Measurements from ENCODE around the gene NRXN2. TPM values are rescaled to one million over a fixed set of nuclear protein-coding genes. Genes with fewer than 3 reads are reported as not detected.

NRXN2 gene
- total RNA-seq, 1 experiment from 2014 or later: not detected

- no peak for DNase-seq (ENCODE audit: low spot score)
These were observed 131.5 kb downstream of the NRXN2 start for GRCh38 chr11:64591257-64592233.

- DNase-seq (ENCODE audit: low spot score): no peak
These were observed 132.2 kb downstream of the NRXN2 start, which contains the start of gene SLC22A12 for GRCh38 chr11:64590763-64591221. TSS of gene SLC22A12 (plus strand) at chr11:64591220. CDS start at chr11:64591557, 337 bp downstream.

GRCh38 chr11:64588701-64589100 is 134.3 kb downstream of the NRXN2 start:
- DNase-seq (ENCODE audit: low spot score): no peak

- no peak for DNase-seq (ENCODE audit: low spot score)
These were observed 136.6 kb downstream of the NRXN2 start for GRCh38 chr11:64586366-64586765.

- DNase-seq (ENCODE audit: low spot score): no peak
These were observed 137.8 kb downstream of the NRXN2 start for GRCh38 chr11:64585150-64585549.

GRCh38 chr11:64583296-64584262 is 139.4 kb downstream of the NRXN2 start:
- no peak for DNase-seq (ENCODE audit: low spot score)

DNA sequence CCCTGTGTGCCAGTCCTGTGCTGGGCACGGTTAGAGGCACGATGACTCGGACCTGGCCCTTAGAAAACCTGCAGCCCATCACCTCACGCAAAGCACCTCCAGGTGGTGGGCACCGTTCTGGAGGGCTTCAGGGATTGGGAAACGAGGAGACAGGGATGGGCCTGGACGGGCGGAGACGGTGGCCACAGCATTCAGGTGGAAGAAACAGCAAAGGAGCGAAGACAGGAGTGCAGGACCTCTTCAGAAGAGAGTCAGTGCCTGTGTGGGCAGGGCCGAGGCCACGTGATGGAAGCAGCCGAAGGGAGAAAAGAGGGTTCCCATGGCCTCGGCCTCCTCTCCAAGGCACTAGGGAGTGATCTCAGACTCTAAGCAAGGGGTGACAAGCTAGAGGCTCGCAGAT is 140.1 kb downstream of the NRXN2 start:
- no peak for DNase-seq (ENCODE audit: low spot score)

DNA sequence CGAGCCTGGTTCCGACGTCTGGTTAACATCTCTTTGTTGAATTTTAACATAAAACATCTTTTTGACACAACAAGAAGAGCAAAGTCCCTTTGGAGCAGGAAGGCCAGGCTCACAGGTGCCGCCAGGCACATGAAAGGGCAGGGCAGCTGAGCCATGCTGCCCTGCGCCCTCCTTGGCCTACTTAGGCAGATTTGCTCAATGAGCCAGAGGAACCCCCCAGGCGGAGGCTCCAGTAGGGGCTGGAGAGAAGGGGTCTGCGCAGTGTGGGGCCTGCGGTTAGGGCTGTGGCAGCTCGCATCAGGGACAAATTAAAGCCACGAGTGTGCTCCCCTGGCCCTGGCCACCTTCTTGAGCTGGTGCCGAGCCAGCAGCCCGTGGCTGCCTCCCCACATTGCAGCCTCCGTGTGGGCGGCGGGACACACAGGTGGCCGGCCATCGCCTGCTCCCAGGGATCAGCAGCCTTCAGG is 141.9 kb downstream of the NRXN2 start:
- DNase-seq (ENCODE audit: low spot score): no peak

GRCh38 chr11:64580412-64580811 is 142.6 kb downstream of the NRXN2 start:
- no peak for DNase-seq (ENCODE audit: low spot score)

DNA sequence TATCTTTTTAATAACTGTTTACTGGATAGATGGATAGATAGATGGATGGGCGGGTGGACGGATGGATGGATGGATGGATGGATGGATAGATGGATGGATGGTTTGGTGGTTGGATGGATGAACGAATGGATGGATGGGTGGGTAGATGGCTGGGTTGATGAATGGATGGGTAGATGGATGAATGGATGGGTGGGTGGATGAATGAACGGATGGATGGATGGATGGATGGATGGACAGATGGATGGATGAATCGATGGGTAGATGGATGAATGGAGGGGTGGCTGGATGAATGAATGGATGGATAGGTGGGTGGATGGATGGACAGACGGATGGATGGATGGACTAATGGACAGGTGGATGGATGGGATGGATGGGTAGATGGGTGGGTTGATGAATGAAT is 145.8 kb downstream of the NRXN2 start:
- DNase-seq (ENCODE audit: low spot score): no peak

- no peak for DNase-seq (ENCODE audit: low spot score)
These were observed 150.9 kb downstream of the NRXN2 start for GRCh38 chr11:64572143-64572542.

GRCh38 chr11:64571410-64572091 is 151.4 kb downstream of the NRXN2 start:
- DNase-seq (ENCODE audit: low spot score): no peak

DNA sequence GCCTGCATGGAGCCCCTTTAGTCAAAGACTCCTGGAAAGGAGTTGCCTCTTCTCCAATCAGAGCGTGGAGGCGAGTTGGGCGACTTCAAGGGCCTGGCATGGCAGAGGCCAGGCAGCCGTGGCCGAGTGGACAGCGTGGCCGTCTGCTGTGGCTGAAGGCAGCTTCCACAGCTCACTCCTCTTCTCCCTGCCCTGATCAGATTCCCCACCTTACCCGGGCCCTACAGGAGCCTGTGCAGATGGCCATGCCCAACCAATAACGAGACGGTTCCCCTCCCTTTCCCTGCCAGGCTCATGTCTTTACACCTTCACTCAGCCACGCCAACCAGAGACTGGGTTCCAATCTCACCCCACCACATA is 152.0 kb downstream of the NRXN2 start:
- DNase-seq (ENCODE audit: low spot score): no peak

GRCh38 chr11:64570341-64570740 is 152.7 kb downstream of the NRXN2 start:
- DNase-seq (ENCODE audit: low spot score): no peak

DNA sequence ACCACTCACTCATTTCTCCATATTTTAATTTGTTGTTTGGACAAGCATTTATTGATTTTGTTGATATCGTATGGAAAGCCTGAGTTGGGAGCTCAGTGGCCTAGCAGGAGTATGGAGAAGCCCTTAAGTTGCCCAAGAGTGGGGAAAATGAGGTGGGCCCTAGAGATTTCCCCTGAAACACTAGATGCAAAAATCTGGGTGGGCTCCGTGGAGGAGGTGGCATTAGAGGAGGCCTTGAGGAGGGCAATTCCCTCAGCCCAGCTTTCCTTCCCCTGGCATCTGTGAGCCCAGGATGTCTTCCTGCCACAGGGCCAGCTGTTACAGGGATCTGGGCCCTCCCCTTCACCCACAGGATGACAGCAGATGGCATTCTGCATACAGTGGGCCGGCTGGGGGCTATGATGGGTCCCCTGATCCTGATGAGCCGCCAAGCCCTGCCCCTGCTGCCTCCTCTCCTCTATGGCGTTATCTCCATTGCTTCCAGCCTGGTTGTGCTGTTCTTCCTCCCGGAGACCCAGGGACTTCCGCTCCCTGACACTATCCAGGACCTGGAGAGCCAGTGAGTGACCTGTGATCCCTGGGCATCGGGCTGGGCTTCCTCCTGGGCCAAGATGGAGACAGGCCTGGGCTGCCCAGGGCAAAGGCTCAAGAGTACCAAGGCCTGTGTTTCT is 153.6 kb downstream of the NRXN2 start:
- no peak for DNase-seq (ENCODE audit: low spot score)

DNA sequence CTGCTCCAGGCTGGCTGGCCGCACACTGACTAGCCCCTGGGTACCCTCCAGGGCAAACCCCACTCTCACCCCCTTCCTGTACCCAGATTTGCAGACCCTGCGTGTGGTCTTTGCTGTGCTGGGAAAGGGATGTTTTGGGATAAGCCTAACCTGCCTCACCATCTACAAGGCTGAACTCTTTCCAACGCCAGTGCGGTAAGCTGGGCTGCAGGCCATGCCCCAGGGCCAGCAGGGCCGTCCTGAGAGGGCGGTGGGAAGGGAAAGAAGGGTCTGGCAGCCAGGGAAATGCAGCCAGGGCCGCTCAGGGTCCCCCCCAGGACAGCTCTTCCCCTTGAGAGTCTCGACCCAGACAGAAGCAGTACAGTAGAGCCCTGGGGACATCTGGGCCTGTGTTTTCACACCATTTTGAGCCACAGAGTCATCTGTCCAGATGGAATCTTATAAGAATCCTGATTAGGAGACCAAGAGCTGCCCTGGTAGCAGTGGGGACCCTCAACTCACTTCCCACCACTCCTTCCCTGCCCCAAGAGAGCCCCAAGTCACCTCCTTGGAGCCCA is 154.3 kb downstream of the NRXN2 start:
- no peak for DNase-seq (ENCODE audit: low spot score)

GRCh38 chr11:64568041-64568571 is 154.9 kb downstream of the NRXN2 start:
- DNase-seq (ENCODE audit: low spot score): no peak

- DNase-seq (ENCODE audit: low spot score): no peak
These were observed 155.8 kb downstream of the NRXN2 start for GRCh38 chr11:64566915-64567891.

Measured in HT-29 (cell line).